NCI-H446 treated with DMSO at 0.1 percent for 48 hours (cell line): ENCODE data around the gene ZNF428.
"Not testable (repeated sequence)": the region's sequence is repeated elsewhere in the genome, so short reads cannot be mapped to it uniquely, and the experiment has no call there.

Experiments used
- DNase-seq: peaks from one replicate; lab custom pipeline; 2025; lab: John Stamatoyannopoulos, UW

Gene ZNF428

DNA sequence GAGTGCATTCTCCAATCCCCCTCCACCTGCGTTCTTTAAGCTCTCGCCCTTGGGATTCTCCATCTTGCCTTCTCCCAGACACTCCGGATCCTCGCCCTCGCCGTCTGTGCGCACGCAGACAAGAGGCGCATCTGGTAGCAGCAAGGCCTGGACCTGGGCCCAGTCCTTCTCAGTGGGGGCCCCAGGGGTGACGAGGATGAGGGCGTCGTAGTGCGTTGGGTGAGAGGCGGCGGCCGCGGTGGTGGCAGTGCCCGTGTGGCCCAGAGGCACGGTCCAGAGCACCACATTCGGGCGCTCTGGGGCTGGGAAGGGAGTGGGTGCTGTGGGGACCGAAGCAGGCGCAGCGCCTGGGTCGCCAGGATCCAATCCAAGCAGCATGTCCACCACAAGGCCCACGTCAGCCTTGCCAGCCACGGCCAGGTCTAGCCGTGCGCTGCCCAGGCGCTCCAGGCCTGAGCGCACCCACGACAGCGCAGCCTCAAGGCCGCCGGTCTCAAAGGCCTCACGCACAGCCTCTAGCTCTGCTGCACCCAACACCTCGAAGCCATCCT, 26.6 kb downstream of the ZNF428 start:
- DNase-seq: no peak

DNA sequence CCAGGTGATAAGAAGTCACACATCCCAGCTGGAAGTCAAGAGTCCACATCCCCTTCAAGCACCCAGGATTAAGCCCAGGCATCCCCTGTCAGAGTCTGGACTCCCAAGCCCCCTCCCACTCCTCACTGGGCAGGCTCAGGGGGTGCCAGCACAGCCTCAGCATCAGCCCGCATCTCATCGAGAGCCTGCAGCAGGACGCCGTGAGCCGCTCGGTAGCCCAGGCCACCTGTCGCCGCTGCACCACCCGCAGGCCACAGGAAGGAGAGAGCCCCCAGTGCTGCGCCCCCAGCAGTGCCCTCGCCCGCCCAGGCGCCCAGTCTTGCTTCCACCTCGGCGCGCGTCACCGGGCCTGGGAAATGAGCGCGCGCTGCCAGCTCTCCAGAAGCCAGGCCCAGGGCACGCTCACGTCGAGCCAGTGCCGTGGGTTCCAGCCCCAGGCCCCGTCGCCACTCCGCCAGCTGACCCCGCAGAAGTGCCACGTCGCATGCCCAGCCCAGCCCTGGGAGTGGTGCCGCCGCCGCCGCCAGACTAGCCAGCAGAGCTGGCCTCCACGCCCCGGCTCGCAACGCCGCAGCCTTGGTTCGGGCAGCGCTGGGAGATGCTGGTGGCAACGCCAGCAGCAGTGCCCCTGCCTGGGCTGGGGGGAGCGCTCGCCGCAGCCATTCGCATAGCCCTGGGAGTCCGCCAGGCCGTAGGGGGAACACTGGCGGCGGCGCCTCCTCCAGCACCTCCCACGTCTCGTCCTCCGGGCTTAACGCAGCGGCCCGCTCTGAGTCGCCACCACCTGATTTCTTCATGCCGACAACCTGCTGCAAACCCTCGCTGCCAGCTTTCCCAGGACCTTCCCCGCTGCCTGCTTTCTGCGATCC, 27.3 kb downstream of the ZNF428 start:
- no peak for DNase-seq

GRCh38 chr19:43589678-43590077, 29.8 kb downstream of the ZNF428 start:
- no peak for DNase-seq

GRCh38 chr19:43589277-43589676, 30.2 kb downstream of the ZNF428 start:
- DNase-seq: no peak

DNA sequence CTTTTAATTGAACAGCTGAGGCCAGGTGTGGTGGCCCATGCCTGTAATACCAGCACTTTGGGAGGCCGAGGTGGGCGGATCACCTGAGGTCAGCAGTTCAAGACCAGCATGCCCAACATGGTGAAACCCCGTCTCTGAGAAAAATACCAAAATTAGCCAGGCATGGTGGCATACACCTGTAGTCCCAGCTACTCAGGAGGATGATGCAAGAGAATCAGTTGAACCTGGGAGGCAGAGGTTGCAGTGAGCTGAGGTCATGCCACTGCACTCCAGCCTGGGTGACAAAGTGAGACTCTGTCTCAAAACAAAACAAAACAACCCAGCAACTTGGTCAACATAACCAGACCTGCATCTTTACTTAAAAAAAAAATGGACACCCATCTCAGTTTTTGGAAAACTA, 32.4 kb downstream of the ZNF428 start:
- DNase-seq: not testable (repeated sequence)

DNA sequence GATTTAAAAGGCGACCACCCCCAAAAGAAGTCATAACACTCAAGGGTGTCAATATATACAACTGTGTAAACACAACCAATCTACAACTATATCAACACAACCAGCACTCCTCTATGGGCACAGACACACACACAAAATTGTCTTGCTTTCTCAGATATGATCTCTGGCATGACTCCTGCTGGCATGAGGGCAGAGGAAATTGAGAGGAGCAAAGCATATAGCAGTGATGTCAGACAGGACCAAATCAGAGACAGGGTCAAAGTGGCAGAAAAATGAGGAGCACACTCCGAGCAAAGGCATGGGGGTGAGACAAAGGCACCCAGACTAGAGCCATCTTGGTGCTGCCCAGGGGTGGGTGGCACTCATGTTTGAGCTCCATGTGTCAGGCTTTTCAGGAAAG, 33.1 kb downstream of the ZNF428 start:
- DNase-seq: no peak

GRCh38 chr19:43584484-43584883, 34.9 kb downstream of the ZNF428 start:
- DNase-seq: no peak

GRCh38 chr19:43582495-43582894, 36.9 kb downstream of the ZNF428 start:
- DNase-seq: no peak

DNA sequence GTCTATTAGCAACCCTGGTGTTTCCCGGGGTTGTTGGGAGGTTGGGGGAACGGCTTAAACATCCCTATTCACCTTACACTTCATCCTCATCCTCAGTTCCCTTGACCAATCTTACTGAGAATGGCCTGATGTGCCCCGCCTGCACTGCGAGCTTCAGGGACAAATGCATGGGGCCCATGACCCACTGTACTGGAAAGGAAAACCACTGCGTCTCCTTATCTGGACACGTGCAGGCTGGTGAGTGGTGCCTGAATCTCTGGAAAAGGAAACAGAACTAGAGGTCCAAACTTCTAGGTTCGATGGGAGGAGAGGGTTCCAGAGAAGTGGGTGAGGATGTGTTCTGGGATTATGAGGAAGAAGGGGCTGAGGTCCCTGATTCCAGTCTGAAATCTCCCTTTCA, 38.0 kb downstream of the ZNF428 start:
- DNase-seq: no peak

GRCh38 chr19:43578787-43579186, 40.6 kb downstream of the ZNF428 start:
- DNase-seq: no peak

- no peak for DNase-seq
Observed at GRCh38 chr19:43575955-43576878, 43.2 kb downstream of the ZNF428 start.

GRCh38 chr19:43575156-43575950, 44.1 kb downstream of the ZNF428 start, which contains the start of the genes PINLYP and XRCC1:
PINLYP (plus strand) TSS chr19:43575801; CDS start chr19:43577192, 1,391 bp downstream.
XRCC1 (minus strand) TSS chr19:43575527; CDS start chr19:43575458, 69 bp downstream.
- DNase-seq: peak; percentile 97

DNA sequence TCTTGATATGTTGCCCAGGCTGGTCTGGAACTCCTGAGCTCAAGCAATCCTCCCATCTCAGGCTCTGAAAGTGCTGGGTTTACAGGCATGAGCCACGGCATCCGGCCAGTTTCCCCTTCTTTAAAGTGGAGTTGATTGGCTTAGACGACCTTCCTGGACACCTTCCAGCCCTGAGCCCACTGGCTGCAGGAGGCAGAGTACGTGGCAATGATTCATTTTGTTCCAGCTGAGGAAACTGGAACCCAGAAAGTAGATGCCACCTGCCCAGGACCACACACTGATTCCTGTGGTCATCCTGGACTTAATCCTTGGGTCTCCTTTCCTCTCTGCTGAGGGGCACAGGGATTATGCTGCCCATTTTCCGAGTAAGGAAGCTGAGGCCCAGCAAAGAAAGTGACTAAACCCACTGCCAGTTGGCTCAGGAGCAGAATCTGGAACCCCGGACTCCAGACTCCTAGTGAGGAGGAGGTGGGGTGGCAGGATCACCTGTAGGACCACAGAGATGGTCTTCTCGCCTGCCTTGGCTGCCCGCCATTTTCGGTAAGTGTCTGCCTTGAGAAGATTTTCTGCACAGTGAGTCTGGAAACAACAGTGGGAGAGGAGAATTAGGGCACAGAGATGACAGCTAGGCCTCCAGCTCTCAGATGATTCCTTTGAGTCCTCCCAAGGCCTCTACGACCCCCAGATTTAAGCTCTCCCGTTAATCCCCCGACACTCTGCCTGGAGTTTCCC, 44.8 kb downstream of the ZNF428 start:
- DNase-seq: no peak

GRCh38 chr19:43572171-43572588, 47.2 kb downstream of the ZNF428 start:
- DNase-seq: no peak

- DNase-seq: no peak
Observed at GRCh38 chr19:43570174-43570791, 49.1 kb downstream of the ZNF428 start.

DNA sequence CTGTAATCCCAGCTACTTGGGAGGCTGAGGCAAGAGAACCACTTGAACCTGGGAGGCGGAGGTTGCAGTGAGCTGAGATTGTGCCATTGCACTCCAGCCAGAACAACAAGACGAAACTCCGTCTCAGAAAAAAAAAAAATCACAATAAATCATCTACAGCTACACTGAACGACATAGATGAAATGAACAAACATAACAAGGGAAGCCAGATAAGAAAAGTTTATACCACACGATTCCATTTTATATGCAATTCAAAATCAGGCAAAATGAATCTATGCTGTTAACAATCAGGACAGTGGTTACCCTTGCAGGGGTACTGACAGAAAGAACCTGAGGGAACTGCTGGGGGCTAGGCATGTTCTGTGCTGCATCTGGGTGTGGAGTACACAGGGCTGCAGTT, 49.8 kb downstream of the ZNF428 start:
- no peak for DNase-seq

GRCh38 chr19:43564800-43565199, 54.6 kb downstream of the ZNF428 start:
- DNase-seq: peak; percentile 46

- no peak for DNase-seq
Observed at GRCh38 chr19:43563816-43564457, 55.5 kb downstream of the ZNF428 start.

DNA sequence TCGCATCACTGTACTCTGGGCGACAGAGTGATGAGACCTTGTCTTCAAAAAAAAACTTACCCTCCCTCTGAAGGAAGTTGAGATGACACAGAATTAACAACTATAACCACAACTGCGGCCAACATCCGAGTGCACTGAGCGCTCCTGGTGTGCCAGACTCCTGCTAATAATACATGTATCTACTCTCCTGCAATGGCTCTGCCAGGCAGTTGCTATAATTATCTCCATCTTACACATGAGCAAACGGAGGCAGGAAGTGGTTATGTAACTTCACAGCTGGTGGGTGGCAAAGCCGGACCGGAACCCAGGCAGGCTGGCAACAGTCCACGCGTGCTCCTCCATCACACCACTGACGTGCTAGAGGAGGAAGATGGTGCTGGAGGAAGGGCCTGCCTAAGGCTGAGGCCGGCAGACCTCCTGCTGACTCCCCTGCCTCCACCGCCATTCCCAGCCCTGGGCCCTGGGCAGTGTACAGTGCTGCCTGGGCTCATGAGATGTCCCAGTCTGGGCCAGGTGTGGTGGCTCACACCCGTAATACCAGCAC, 56.7 kb downstream of the ZNF428 start:
- peak; percentile 53 for DNase-seq
